NCI-H510A treated with DMSO at 0.1 percent for 48 hours (cell line): ENCODE data around the gene MAK.
"Not testable (repeated sequence)": the region's sequence is repeated elsewhere in the genome, so short reads cannot be mapped to it uniquely, and the experiment has no call there.

Experiments used
- DNase-seq: peaks from one replicate; lab custom pipeline; 2025; lab: John Stamatoyannopoulos, UW

The MAK gene

GRCh38 chr6:10837995-10838793, at the start of gene MAK:
MAK (minus strand) TSS chr6:10838539; CDS start chr6:10830648, 7,891 bp downstream.
- peak; percentile 72 for DNase-seq

GRCh38 chr6:10886691-10887502, 48.6 kb upstream of the MAK start, which contains the start of gene SYCP2L:
SYCP2L (plus strand) TSS chr6:10887052; CDS start chr6:10887127, 75 bp downstream.
- DNase-seq = no peak

GRCh38 chr6:10886365-10886690, 48.0 kb upstream of the MAK start:
- DNase-seq = not testable (repeated sequence)

- no peak for DNase-seq
Observed at GRCh38 chr6:10884245-10884972, 46.1 kb upstream of the MAK start.

GRCh38 chr6:10883312-10884244, 45.2 kb upstream of the MAK start:
- DNase-seq = no peak

GRCh38 chr6:10882657-10883171, 44.4 kb upstream of the MAK start:
- DNase-seq = no peak

- not testable (repeated sequence) for DNase-seq
Observed at GRCh38 chr6:10882253-10882630, 43.9 kb upstream of the MAK start.

GRCh38 chr6:10880366-10880765, 42.0 kb upstream of the MAK start:
- no peak for DNase-seq

- DNase-seq = no peak
Observed at GRCh38 chr6:10877871-10878270, 39.5 kb upstream of the MAK start.

- DNase-seq = no peak
Observed at GRCh38 chr6:10877012-10877411, 38.7 kb upstream of the MAK start.

- DNase-seq = no peak
Observed at GRCh38 chr6:10875026-10875425, 36.7 kb upstream of the MAK start.

GRCh38 chr6:10874207-10874606, 35.9 kb upstream of the MAK start:
- no peak for DNase-seq

- DNase-seq = no peak
Observed at GRCh38 chr6:10873374-10873773, 35.0 kb upstream of the MAK start.

GRCh38 chr6:10867952-10868351, 29.6 kb upstream of the MAK start:
- no peak for DNase-seq

- not testable (repeated sequence) for DNase-seq
Observed at GRCh38 chr6:10866709-10867108, 28.4 kb upstream of the MAK start.

GRCh38 chr6:10863031-10863430, 24.7 kb upstream of the MAK start:
- DNase-seq = not testable (repeated sequence)

GRCh38 chr6:10862361-10862760, 24.0 kb upstream of the MAK start:
- DNase-seq = no peak

- DNase-seq = no peak
Observed at GRCh38 chr6:10861086-10861485, 22.7 kb upstream of the MAK start.

GRCh38 chr6:10857259-10857658, 18.9 kb upstream of the MAK start:
- DNase-seq = no peak

GRCh38 chr6:10854922-10855632, 16.7 kb upstream of the MAK start:
- no peak for DNase-seq
